ENCODE measurements around the gene XCL1.
"Not testable (repeated sequence)": the region's sequence is repeated elsewhere in the genome, so short reads cannot be mapped to it uniquely, and the experiment has no call there.

XCL1 gene

GRCh38 chr1:168576245-168576688, at the start of gene XCL1:
Gene XCL1, plus strand, starts transcription at chr1:168576605. Its CDS starts 33 bp downstream, at chr1:168576638.
- H3K36me3 ChIP-seq (ENCODE audit: control insufficient read depth, insufficient read depth, low read length); H3K9me3 ChIP-seq (ENCODE audit: control insufficient read depth, insufficient read depth, low read length); H3K4me1 ChIP-seq (ENCODE audit: control insufficient read depth, insufficient read depth, low read length); H3K27me3 ChIP-seq (ENCODE audit: control insufficient read depth, insufficient read depth, low read length); H3K9ac ChIP-seq (ENCODE audit: low read depth, low read length); H3K4me3 ChIP-seq (ENCODE audit: low read depth, low read length): not testable (repeated sequence)

DNA sequence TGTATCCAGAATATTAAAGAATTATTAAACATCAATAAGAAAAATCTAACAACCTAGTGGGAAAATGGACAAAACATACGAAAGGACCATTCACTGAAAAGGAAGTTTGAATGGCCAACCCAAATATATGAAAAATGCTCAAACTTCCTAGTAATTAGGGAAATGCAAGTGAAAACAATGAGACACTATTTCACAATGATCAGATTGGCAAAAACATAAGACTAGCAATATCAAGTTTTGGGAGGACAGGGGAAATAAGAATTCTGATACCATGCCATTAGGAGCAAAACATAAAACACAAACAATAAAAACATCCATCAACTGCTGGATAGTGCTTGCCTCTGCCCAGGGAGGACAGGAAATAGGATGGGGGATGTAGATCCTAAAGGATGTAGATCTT, 46.9 kb upstream of the XCL1 start:
- Histone ChIP-seq H3K36me3 (ENCODE audit: control insufficient read depth, insufficient read depth, low read length) (no peaks in the 10 kb centered on the region), H3K4me3 (ENCODE audit: low read depth, low read length) (no peak overlapping the region), H3K9me3 (ENCODE audit: control insufficient read depth, insufficient read depth, low read length) (no peaks in the 10 kb centered on the region), H3K4me1 (ENCODE audit: control insufficient read depth, insufficient read depth, low read length) (no peaks in the 10 kb centered on the region), H3K27me3 (ENCODE audit: control insufficient read depth, insufficient read depth, low read length) (no peaks in the 10 kb centered on the region), H3K9ac (ENCODE audit: low read depth, low read length) (no peak overlapping the region)

GRCh38 chr1:168531615-168532345, 44.6 kb upstream of the XCL1 start:
- Histone ChIP-seq H3K36me3 (ENCODE audit: control insufficient read depth, insufficient read depth, low read length) (no peaks in the 10 kb centered on the region), H3K9me3 (ENCODE audit: control insufficient read depth, insufficient read depth, low read length) (no peaks in the 10 kb centered on the region), H3K4me1 (ENCODE audit: control insufficient read depth, insufficient read depth, low read length) (no peaks in the 10 kb centered on the region), H3K9ac (ENCODE audit: low read depth, low read length) (no peak overlapping the region), H3K4me3 (ENCODE audit: low read depth, low read length) (no peak overlapping the region), H3K27me3 (ENCODE audit: control insufficient read depth, insufficient read depth, low read length) (no peaks in the 10 kb centered on the region)

GRCh38 chr1:168535536-168535935, 40.9 kb upstream of the XCL1 start:
- no peaks in the 10 kb centered on the region for H3K4me1 ChIP-seq (ENCODE audit: control insufficient read depth, insufficient read depth, low read length)
- H3K27me3 ChIP-seq (ENCODE audit: control insufficient read depth, insufficient read depth, low read length), result no peaks in the 10 kb centered on the region
- H3K4me3 ChIP-seq (ENCODE audit: low read depth, low read length), result no peak overlapping the region
- H3K36me3 ChIP-seq (ENCODE audit: control insufficient read depth, insufficient read depth, low read length), result no peaks in the 10 kb centered on the region
- no peaks in the 10 kb centered on the region for H3K9me3 ChIP-seq (ENCODE audit: control insufficient read depth, insufficient read depth, low read length)
- no peak overlapping the region for H3K9ac ChIP-seq (ENCODE audit: low read depth, low read length)

- H3K27me3 ChIP-seq (ENCODE audit: control insufficient read depth, insufficient read depth, low read length); H3K9ac ChIP-seq (ENCODE audit: low read depth, low read length); H3K4me3 ChIP-seq (ENCODE audit: low read depth, low read length); H3K9me3 ChIP-seq (ENCODE audit: control insufficient read depth, insufficient read depth, low read length); H3K4me1 ChIP-seq (ENCODE audit: control insufficient read depth, insufficient read depth, low read length); H3K36me3 ChIP-seq (ENCODE audit: control insufficient read depth, insufficient read depth, low read length): not testable (repeated sequence)
Observed at GRCh38 chr1:168540798-168541197, 35.6 kb upstream of the XCL1 start.

DNA sequence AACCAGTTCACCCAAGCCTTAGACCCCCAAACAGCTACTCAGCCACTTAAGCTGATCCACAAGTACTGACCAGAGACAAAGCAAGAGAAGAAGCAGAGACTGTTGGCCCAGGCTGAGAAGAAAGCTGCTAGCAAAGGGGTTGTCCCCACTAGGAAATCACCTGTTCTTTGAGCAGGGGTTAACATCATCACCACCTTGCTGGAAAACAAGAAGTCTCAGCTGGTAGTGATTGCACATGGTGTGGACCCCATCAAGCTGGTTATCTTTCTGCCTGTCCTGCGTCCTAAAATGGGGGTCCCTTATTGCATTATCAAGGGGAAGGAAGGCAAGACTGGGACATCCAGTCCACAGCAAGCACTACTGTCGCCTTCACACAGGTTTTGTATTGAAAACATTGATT, 33.4 kb upstream of the XCL1 start:
- H3K4me1 ChIP-seq (ENCODE audit: control insufficient read depth, insufficient read depth, low read length); H3K9ac ChIP-seq (ENCODE audit: low read depth, low read length); H3K36me3 ChIP-seq (ENCODE audit: control insufficient read depth, insufficient read depth, low read length); H3K4me3 ChIP-seq (ENCODE audit: low read depth, low read length); H3K9me3 ChIP-seq (ENCODE audit: control insufficient read depth, insufficient read depth, low read length); H3K27me3 ChIP-seq (ENCODE audit: control insufficient read depth, insufficient read depth, low read length): not testable (repeated sequence)

- H3K9ac ChIP-seq (ENCODE audit: low read depth, low read length); H3K9me3 ChIP-seq (ENCODE audit: control insufficient read depth, insufficient read depth, low read length); H3K27me3 ChIP-seq (ENCODE audit: control insufficient read depth, insufficient read depth, low read length); H3K36me3 ChIP-seq (ENCODE audit: control insufficient read depth, insufficient read depth, low read length); H3K4me3 ChIP-seq (ENCODE audit: low read depth, low read length); H3K4me1 ChIP-seq (ENCODE audit: control insufficient read depth, insufficient read depth, low read length): not testable (repeated sequence)
Observed at GRCh38 chr1:168543840-168544498, 32.4 kb upstream of the XCL1 start, which contains the start of gene XCL2. Gene XCL2, minus strand, starts transcription at chr1:168543997. Its CDS starts 33 bp downstream, at chr1:168543964.

DNA sequence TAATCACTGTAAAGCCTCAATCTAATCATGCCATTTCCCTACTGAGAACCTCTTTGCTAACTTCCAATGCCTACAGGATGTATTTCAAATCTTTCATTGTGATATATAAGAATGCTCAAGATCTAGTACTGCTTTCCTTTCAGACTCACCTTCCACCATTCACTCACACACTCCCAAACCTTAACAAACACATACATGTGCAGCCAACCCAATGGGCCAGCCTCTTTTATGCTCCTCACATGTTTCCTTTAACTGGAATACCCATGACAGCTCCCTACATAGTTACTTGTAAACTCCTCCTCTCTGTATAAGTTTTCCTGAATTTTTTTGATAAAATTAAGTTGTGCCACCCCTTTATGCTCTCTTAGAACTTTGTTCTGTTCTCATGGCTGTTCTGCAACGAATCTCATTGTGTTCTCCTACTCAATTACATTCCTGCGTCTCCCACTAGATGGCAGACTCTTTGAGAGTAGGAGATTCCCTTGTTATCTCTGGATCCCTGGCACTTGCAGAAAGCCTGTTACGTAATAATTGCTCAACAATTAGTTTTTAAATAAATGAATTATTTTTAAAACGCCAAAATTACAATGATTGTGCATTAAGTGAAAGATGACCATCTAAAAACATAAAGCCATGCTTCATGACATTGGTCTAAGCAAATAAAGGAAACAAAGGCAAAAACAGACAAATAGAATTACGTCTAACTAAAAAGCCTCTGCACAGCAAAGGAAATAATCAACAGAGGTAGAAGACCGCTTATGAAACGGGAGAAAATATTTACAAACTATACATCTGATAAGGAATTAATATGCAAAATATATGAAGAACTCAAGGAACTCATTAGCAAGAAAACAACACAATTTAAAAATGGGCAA, 30.5 kb upstream of the XCL1 start:
- H3K9me3 ChIP-seq (ENCODE audit: control insufficient read depth, insufficient read depth, low read length); H3K4me1 ChIP-seq (ENCODE audit: control insufficient read depth, insufficient read depth, low read length); H3K36me3 ChIP-seq (ENCODE audit: control insufficient read depth, insufficient read depth, low read length); H3K9ac ChIP-seq (ENCODE audit: low read depth, low read length); H3K4me3 ChIP-seq (ENCODE audit: low read depth, low read length); H3K27me3 ChIP-seq (ENCODE audit: control insufficient read depth, insufficient read depth, low read length): not testable (repeated sequence)

GRCh38 chr1:168546553-168546895, 29.9 kb upstream of the XCL1 start:
- H3K4me1 ChIP-seq (ENCODE audit: control insufficient read depth, insufficient read depth, low read length); H3K9ac ChIP-seq (ENCODE audit: low read depth, low read length); H3K36me3 ChIP-seq (ENCODE audit: control insufficient read depth, insufficient read depth, low read length); H3K9me3 ChIP-seq (ENCODE audit: control insufficient read depth, insufficient read depth, low read length); H3K4me3 ChIP-seq (ENCODE audit: low read depth, low read length); H3K27me3 ChIP-seq (ENCODE audit: control insufficient read depth, insufficient read depth, low read length): not testable (repeated sequence)

GRCh38 chr1:168550971-168551370, 25.4 kb upstream of the XCL1 start:
- Histone ChIP-seq H3K27me3 (ENCODE audit: control insufficient read depth, insufficient read depth, low read length) (no peaks in the 10 kb centered on the region), H3K4me1 (ENCODE audit: control insufficient read depth, insufficient read depth, low read length) (peaks cover 5% of the 10 kb centered on the region), H3K9me3 (ENCODE audit: control insufficient read depth, insufficient read depth, low read length) (no peaks in the 10 kb centered on the region), H3K9ac (ENCODE audit: low read depth, low read length) (no peak overlapping the region), H3K36me3 (ENCODE audit: control insufficient read depth, insufficient read depth, low read length) (no peaks in the 10 kb centered on the region), H3K4me3 (ENCODE audit: low read depth, low read length) (no peak overlapping the region)

DNA sequence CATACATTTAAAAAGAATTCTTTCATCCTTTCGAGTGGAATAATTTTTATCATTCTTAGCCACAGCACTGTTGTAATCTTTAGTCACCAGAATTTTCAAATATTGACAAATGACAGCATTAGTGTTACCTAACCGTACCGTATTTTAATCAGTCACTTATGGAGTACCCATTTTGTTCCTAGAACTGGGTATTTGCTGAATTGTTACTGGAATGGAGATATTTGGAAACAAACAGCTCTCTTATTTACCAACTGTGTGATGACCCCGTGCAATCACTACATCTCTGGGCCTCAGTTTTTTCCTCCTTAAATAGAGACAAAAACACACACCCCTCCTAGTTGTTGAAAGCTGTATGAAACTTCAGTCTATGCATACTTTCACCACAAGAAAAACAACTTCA, 24.7 kb upstream of the XCL1 start:
- Histone ChIP-seq H3K4me1 (ENCODE audit: control insufficient read depth, insufficient read depth, low read length) (peaks cover 5% of the 10 kb centered on the region), H3K9me3 (ENCODE audit: control insufficient read depth, insufficient read depth, low read length) (no peaks in the 10 kb centered on the region), H3K36me3 (ENCODE audit: control insufficient read depth, insufficient read depth, low read length) (no peaks in the 10 kb centered on the region)

DNA sequence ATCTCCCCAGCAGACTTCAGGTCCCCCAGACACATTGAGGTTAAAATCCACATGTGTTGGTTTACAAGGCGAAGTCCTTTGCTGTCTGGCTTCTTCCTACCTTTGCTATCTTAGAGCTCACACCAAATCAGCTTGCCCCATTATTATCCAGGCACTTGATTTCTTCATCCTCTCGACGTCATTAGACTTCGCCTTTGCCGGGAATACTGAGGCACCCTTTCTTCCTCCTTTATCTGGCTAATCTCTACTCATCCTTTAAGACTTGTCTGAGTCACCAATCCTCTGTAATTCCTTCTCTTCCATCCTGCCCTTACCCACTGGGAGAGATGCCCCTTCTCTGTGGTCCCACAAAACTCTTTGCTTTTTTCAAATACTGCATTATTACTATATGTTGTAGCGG, 23.4 kb upstream of the XCL1 start:
- H3K9ac ChIP-seq (ENCODE audit: low read depth, low read length), result no peak overlapping the region
- no peaks in the 10 kb centered on the region for H3K36me3 ChIP-seq (ENCODE audit: control insufficient read depth, insufficient read depth, low read length)
- H3K4me1 ChIP-seq (ENCODE audit: control insufficient read depth, insufficient read depth, low read length), result peaks cover 5% of the 10 kb centered on the region
- H3K9me3 ChIP-seq (ENCODE audit: control insufficient read depth, insufficient read depth, low read length), result no peaks in the 10 kb centered on the region
- no peaks in the 10 kb centered on the region for H3K27me3 ChIP-seq (ENCODE audit: control insufficient read depth, insufficient read depth, low read length)
- no peak overlapping the region for H3K4me3 ChIP-seq (ENCODE audit: low read depth, low read length)

More for the DNA sequence above, 24.7 kb upstream of the XCL1 start:
- no peak overlapping the region for H3K9ac ChIP-seq (ENCODE audit: low read depth, low read length)
- no peaks in the 10 kb centered on the region for H3K27me3 ChIP-seq (ENCODE audit: control insufficient read depth, insufficient read depth, low read length)
- H3K4me3 ChIP-seq (ENCODE audit: low read depth, low read length), result no peak overlapping the region

Data from iPS-15b (cell line).